Activated T-cell treated with anti-CD3 and anti-CD28 coated beads, Interleukin-2, amount 50 U/mL, for 48 hours (primary cell): ENCODE results near the gene TAGLN2.

Source experiments
- DNase-seq, 2 experiments: peaks; one replicate each; pipeline ENCODE4 v3.0.0-alpha.2; 2020

The TAGLN2 gene

DNA sequence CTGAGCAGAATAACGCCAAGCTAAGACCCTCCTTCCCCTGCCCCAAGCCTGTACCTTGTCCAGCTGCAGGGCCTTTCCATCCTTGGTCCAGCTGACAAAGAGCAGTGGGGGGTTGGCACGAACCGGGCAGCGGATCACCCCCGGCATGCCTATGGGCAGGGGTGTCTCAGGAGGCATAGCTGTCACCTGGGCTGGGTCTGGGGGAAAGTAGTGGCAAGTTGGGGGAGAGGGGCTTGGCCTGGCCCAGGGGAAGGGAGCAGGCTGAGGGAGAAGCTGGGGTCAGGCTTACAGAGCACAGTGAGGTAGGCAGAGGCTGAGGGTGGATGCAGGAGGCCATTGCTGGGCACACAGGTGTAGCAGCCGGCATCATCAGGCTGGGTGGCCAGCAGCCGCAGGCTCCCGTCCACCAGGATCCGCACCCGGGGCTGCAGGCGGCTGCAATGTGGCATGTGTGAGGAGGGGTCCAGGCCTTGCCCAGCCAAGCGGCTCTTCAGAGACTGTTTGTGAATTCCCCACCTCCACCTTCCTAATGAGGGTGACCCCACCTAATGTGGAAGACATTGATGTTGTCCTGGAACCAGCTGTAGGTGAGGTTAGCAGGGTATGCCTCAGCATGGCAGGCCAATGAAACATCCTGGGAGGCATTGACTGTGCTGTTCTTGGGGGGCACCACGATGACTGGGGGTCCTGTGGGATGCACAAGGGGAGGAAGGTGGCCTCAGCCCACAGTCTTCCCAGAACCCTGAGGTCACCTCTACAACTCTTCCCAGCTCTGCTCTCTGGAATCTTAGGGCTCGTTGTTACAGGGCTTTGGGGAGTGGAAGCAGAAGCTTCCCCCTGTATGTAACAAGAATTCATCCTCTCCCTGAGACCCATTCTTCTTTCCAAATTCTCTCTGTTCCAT is 9.1 kb upstream of the TAGLN2 start:
- DNase-seq, result no peak

DNA sequence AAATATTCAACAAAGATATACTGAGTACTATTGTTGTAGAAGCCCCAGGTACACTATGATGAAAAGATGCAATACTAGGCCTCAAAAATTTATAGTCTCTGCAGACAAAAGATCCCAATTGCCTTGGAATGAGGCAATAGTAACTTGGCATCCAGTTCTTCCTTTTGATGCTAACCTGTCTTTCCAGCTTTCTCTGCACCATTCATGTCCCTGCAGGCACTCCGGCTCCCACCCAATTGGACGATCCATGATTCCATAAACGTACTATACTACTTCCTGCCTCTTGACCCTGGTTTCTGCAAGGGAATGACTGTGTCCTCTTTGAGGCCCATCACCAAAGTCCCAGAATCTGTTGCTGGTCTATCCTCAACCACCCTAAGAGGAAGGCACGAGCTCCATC is 8.0 kb upstream of the TAGLN2 start:
- no peak for DNase-seq

DNA sequence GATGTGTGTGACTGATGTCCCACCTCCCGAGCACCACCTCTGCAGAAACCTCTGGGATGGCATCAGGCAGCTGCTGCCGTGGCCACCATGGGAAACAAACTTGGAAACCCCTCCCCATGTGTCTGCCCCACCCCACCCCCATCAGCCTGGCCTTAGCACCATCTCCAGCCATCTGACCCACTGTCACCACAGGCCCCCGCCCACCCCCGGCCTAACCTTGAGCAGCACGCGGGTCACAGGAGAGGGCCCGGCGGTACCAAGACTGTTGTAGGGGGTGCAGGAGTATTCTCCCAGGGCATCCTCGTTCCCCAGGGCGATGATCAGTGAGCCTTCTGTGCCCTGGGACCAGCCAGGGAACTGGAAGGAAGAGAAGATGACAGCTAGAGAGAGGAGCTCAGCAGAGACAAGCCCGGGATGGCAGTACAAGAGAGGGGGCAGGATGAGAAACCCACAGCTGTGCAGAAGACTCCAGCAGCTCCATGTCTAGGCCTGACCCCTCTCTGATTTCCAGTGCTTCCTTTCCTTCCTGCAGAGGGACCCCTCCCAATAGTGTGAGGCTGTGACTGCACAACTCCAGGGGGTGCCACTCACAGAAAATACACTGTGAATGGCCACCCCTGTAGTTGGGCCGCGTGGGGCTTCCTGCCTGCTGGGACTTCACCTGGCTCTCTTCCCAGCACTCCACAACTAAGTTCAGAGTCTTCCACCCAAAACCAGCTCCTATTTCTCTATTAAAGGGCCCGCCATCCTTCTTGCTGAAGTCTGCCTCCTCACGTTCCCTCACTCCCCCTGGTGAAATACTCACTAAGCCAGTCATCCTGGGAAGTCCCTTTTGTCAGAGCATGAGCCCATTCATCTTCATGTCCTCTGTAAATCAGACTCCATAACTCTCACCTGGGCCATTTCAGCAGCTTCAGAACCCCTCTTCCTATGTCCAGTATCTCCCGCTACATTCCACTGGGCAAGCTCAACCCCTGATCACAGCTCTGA is 7.3 kb upstream of the TAGLN2 start:
- no peak for DNase-seq

DNA sequence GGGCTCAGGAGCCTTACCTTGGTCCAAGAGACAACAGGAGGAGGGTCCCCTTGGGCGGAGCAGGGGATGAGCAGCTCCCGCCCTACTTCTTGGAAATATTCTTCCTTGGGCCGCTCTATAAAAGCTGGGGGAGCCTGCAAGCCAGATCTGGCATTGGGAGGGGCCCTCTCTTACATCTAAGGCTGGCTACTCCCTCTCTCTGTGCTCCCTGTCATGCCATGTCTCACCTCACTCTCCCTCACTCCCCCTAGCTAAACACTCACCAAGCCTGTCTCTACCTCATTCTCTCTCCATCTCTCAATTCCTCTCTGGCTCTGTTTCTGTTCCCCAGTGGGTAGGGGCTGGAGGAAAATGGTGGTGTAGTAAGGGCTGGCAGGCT is 6.5 kb upstream of the TAGLN2 start:
- DNase-seq, result no peak

DNA sequence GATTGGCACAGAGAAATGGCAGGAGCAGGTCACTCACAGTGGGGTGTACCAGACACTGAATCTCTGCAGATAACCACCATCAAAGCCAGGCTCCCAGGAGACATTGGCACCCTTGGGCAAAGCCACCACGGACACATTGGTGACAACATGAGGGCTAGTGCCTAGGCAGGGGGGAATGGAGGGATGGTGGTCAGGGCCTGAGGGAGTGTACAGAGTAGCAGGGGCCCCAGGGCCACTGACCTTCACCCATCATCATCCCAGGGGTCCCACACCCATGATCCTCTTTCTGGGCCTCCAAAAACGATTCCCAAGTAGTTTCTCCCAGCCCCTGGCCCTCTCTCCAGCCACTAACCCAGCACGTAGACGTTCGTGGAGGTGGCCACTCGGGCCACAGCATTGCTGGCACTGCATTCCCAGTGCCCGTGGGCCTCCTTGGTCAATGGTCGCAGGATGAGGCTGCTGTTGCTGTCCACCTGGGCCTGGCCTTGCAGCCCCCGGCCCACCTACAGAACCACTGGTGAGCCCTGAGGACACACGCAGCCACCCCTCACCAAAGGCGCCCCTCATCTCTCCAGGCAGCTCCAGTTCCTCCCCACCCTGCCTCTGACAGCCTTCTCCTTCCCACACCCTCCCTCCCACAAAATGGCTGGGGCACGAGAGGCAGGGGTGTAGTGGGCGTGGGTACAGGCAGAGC is 5.9 kb upstream of the TAGLN2 start:
- no peak for DNase-seq

DNA sequence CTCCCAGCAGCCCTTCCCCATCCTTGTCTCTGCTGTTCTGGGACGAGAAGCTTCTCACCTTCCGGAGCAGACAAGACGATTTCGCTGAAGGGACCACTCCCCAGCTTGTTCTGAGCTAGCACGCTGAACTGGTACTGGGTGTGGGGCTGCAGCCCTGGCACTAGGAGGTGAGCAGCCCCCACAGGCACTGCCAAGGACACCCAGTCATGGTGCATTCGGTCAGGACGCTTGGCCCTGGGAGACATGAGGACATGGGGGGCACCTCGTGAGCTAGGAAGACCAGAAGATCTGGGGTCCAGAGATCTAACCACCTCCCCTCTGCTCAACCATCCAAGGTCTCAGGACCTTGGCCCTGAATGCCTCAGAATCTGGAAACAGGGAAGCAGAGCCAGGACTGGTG is 5.3 kb upstream of the TAGLN2 start:
- no peak for DNase-seq

DNA sequence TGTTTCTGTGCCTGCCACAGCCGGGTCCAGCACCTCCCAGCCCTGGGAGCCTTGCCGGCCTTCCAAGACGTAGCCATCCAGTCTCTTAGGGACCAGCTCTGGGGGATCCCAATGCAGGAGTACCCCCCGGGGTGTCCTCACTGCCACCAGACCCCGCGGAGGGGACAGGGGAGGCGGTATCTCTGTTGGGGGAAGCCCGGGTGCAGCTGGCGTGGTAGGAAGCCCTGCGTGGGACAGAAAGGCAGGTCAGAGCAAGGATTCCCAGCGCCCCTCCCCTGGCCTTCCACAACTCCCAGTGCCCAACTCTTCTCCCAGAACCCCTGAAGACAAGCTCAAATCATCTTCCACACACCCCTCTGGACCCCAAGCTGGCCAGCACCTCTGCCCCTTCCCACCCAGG is 4.9 kb upstream of the TAGLN2 start:
- no peak for DNase-seq

DNA sequence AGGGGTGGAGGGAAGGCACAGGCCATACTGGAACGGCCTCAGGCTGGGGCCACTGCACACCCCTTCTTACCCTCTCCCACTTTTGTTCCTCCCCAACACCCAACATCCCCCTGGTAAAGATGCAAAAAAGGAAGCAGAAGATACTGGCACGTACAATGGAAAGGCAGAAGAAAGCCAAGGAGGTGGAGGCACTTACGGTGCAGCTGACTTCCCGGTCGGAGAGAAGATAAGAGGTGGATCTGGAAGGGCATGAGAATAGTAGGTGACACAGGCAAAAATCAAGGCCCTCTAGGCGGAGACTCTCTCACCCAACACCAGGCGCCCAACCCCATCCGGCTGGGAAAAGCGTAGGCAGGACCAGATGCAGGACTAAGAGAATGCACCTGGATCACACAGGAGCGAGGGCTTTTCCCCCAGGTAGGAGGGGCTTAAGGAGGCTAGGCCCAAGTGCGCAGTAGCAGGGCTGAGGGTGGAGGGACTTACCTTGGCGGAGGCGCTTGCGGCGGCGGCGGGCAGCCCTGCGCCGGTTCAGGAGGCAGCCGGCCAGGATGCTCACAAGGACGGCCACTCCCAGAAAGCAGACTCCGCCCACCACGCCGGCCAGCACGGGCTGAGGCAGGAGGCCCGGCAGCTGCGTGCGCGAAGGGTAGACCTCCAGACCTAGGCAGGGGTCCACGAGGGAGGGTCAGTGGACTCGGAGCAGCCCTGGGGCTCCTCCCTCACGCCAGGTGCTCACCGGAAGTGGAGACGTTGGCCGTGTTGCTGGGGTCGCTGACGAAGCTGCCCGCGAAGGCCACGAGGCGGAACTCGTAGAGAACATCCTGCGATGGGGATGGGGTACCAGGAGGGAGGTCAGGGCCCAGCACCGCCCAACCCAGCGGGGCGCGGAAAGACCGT is 4.1 kb upstream of the TAGLN2 start:
- no peak for DNase-seq

DNA sequence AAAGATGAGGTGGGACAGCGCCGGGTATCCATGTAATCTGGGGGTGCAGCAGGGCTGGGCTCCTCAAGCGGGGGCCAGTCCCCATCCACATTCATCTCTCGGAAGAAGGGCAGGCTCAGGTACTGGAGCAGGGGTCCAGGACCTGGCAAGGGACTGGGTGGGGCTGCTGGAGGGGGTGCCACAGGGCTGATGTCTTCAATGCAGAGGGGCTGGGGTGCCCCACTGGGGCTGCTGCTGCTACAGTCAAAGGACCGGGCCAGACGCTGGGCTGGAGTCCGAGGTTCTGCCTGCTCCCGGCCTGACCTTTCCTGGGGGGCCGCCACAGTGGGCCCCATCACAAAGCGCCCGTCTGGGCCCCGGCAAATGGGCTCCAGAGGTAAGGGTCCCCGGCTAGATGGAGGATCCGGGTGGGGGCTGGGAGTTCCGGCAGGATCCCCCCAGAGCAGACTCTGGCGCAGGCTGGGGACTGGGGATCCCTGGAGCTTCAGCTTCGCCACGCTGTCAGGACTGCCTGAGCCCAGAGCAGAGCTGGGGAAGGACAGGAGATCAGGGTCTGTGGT is 3.3 kb upstream of the TAGLN2 start:
- DNase-seq, result no peak

DNA sequence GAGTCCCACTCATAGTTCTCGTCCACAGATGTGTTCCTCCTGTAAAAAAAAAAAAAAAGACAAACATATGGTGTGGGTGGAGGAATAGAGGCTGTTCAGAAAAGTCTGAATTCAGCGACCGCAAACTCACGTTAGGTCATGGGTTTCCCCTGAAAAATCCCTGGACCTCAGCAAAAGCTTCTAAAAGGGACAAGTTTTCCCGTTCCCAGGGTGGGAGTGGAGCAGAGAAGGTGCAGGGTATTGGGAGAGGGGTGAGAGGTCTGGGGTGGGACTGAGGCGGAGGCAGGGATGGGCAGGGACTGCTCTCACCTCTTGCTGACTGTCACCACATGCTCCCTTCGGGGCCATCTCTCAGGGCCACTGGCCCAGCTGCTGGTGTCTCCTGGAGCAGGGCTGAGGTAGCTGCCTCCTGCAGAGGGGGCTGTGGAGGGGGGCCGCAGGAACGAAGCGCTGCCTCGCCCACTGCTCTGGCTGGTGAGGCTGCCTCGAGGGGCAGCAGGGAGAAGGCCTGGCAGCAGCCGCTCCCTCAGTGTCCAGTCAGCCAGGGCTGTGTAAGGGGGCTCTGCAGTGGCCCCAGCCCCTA is 2.6 kb upstream of the TAGLN2 start:
- no peak for DNase-seq

DNA sequence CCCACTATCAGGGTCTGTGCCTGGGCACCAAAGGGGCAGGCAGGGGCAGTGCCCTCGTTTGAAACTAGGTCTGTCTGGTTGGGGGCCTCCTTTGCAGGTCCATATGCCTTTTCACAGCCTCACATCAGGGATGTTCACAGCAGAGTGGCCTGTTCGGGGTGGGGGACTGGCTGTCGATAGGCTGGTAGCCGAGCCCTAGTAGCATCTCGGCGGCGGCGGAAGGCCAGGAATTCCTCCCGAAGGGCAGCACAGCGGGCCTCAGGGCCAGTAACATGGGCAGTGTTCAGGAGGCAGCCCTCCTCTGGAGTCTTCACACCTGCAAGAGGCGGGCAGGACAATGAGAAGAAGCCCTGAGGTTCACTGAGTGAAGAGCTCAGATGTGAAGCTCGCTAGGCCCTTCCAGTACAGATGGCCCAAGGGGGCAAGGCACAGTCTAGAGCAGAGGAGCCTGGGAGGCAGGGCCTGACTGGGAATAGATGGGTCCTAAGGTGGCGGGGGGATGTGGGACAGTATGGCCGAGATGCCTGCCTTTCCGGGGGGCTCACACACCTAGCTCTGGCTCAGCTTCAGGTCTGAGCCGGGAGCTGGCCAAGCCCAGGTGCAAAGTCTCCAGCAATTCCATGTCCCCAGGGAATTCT is 2.0 kb upstream of the TAGLN2 start:
- DNase-seq, result no peak

DNA sequence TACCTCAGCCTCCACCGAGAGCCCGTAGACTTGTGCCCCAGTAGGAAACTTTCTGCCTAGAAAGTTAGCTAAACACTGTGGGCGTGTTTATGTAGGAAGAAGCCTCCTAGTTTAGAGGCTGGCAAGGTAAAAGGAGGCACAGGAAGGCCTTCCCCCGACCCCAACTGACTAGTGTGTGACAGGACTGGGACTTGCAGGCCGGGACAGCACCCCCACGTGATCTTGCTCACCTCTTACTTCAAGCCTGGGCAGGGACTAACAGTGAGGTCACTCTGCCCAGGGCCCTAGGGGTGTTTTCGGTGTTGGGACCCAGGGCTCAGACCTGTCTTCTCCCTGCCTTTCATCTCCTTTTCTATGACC is 392 bp upstream of the TAGLN2 start:
- DNase-seq, result no peak

DNA sequence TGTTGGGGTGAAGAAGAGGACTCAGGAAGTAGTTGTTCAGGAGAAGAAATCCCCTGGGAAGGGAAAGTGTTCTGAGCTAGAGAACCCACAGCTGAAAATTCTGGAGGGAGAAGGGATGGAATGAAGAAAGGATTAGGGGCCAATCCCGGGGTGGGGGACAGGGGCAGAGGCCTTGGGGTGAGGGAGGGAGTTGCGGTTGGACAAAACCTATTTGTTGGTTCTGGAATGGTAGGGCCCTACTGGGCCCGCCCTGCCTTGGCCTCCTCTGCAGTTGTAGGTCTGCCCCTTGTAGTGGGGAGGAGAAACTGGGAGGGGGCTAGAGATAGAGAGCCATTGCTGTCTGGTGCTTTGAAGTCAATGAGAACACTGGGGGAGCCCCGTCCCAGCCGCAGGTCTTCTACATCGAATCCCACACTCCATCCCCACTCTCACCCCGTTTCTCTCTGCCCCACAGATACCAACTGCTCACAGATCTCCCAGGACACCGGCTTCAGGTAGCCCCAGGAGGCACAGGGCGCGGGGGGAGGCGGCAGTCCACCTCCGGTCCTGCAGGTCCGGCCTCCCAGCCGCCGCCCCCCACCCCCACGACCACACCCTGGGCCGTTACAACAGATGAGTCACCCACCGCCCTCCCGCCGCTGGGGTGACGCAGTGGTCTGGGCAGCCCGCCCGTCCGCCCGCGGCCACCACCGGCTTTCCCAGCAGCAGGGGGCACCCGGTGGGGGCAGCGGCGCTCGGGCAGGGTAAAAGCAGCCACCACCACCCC is 1.1 kb downstream of the TAGLN2 start:
- peak; percentile 76 to 81 for DNase-seq

DNA sequence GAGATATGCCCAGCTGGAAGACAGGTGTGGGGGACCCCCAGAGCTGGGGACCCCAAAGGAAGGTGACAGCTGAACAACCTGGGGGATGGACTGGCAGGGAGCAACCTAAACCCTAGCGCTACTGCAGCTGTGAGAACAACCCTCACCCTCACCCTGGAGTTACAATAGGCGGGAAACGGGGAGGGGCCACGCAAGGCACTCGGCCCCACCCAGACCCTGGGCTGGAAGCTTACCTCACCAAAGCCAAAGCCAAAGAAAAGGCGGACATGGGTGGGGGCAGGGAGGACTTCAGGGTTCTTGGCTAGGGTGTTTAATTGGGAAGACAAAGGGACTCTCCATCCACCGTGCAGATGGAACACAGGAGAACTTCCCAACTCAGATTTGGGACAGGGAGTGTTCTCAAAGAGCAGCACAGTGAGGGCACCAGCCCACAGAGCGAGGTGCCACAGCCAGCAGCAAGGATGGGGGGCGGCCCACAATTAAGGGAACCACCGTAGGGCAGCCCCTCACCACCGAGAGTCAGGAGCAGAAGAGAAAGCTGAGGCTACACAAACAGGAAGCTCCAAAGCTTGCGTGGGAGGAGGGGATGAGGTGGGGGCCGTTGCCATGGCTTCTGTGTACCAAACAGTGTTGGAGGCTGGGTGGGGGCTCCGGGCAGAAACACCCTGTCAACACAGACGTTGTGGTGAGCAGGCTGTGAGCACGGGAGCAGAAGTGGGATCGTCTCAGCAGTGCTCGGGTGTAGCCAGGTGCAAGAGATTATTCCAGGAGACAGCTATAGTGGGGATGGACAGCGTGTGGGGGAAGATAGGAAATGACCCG is 1.9 kb downstream of the TAGLN2 start:
- DNase-seq, result peak; percentile 78 to 83

DNA sequence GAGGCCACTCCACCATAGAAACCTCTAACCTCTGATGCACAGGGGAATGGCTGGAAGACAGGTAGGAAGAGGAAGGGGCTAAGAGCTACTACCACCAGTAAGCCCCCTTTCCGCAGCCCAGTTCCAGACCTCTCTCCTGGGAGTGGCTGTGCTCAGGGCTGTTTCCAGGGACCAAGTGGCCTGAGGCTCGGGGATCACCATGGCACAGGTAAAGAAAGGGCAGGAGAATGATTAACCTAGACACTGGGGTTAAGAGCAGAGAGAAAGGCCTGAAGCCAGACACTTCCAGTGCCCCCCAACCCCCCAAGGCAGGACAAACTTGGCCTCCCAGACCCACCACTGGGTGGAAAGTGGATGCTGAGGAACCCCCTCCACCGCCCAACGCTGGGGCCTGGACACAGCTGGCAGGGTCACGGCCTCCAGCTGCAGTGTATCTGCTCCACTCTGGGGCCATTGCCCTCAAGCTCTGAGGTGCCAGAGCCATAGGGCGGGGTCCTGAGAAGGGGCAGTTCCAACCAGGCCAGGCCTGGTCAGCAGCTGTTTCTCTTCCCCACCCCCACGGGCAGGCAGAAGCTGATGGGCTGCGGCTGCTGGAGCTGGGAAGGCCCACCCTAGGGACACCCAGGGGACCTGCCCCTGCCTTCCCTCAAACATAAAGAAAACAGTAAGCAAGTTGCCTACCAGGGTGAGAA is 2.6 kb downstream of the TAGLN2 start:
- no peak for DNase-seq

DNA sequence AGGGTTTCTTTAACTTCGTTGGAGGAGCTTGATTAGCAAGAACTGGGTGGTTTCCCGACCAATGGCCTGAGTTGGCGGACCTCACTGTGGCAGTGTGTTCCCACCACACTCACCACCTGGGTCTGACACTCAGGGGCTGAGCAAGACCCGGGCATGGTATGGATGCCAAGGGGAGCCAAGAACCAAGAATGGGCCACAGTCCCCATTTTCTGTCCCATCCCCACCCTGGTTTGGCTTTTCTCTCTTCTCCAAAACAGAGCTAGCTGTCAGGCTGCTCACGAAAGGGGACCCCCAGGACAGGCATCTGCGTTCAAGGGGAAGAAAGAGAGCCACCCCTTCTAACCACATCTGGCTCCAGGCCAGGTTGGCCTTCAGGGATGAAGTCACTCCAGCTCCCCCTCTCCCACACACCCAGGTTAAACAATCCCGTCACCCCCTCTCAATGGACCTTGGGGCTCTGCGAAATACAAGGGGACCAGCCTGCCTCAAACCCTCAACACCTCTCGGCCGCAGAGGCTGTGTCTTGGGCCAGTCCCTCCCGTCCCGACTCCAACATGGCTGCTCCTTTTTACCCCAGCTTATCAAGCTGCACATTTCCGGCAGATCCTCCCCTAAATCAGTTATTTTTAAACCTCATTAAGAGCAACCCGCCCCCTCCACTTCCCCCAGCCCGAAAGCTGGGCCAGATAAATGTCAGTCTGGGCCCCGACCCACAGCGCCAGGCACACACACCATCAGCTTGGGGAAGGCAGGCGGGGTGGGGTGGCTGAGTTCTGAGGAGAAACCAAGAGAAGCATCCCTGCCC is 3.4 kb downstream of the TAGLN2 start:
- peak in 1 of 2 experiments; percentile 50 for DNase-seq

DNA sequence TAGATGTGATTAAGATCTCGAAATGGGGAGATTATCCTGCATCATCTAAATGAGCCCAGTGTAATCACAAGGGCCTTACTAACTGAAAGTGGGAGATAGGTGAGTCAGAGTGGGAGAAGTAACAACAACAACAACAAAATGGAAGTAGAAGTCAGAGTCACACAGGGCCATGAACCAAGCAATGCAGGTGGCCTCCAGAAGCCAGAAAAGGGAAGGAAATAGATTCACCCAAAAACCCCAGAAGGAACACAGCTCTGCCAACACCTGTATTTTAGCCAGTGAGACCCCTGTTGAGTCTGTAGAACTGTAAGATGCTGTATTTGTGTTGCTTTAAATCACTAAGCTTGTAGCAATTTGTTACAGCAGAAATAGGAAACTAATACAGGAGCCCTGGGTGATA is 4.1 kb downstream of the TAGLN2 start:
- no peak for DNase-seq

DNA sequence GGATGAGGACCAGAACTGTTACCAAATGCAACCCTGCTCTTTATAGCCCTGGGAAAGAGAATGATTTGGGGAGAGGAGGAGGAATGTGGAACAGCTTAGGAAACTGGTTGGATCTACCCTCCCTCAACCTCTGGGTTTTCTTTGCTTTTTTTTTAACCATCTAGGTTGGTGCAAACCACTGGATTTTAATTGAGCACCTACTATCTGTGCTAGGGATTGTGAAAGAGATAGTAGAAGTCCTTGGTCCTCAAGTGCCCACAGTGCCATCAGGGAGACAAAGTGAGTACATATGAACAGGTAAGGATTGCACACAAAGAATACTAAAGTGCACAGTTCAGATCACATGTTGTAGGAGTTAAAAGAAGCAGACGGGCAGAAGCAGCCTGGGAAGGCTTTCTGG is 4.7 kb downstream of the TAGLN2 start:
- DNase-seq, result no peak
